ENCODE results near the gene CAMK2B.

DNA sequence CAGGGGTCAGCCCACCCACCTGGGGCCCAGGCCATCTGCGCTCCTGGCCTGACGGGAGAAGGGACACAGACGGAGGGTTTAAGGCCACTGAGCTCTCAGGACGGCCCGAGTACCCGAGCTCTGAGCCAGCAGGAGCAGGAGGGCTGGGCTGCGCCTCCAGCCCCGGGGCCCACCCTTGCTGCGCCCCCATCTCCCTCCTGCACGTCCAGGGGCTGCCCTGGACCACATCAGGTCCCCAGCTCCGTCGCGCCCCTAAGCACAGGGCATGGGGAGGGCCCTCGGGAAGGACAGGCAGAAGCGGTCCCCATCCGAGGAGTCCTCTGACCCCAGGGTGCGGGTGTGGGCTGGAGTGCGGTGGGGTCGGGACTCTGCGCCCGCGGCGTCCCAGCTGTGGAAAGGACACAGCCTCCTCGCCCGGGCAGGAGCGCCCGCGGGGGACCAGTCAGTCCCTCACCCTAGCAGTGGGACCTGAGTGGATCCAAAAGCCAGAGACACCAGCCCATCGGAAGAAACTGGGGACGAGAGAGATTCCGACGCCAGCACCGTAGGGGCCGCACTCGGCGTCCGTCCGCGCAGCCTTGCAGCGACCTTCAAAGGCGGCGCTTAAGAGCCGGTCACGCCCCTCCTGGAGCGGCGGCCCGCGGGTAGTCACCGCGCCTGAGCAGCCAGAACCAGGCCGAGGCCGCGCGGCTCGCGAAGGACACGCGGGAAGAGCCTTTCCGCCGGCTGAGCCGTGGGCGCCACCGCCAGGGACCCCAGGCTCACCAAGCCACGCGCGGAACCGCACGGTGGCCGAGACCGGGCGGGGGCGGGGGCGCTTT is 15.9 kb downstream of the CAMK2B start:
- no peak for TF ChIP-seq CTCF (IDR thresholded peaks at IDR 0.05; ENCODE audit: insufficient read depth, low read length, poor library complexity, severe bottlenecking)
- TF ChIP-seq EZH2phosphoT487 (conservative IDR thresholded peaks at IDR 0.05; ENCODE audit: low read length): no peak
